Measurements from ENCODE around the gene EVI2A. TPM values are rescaled to one million over a fixed set of nuclear protein-coding genes. Genes with fewer than 3 reads are reported as not detected.

EVI2A gene
- total and polyA plus RNA-seq, 10 of the 15 experiments (the other 5 are each of a cell fraction or from before 2014, with no cell fraction given), result 4.6 to 78.3 (median 25.7) TPM

DNA sequence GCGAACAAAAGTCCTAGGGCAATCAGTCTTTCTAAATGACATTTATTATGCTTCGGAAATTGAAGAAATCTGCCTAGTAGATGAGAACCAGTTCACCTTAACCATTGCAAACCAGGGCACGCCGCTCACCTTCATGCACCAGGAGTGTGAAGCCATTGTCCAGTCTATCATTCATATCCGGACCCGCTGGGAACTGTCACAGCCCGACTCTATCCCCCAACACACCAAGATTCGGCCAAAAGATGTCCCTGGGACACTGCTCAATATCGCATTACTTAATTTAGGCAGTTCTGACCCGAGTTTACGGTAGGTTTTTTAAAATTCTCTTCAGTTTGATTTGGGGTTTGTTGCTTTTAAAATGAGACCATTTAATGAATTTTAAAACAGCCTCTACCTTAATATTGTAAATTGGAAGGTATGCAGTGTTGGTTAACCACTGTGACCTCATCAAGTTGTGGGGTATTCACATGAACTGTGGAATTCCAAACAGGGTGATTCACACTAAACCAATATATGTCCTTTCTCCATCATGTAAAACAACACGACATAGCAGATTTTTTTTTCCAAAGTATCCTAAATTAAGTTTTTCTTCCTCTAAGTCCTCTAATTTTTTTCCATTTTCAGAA lies 6.2 kb upstream of the EVI2A start:
- 0 out of 2 replicates have a peak, but pooled peaks cover 2% of the 10 kb centered on the region for H3K79me2 ChIP-seq (ENCODE audit: control insufficient read depth, insufficient read depth, low read length)
- FAIRE-seq (no peak), DNase-seq (ENCODE audit: low read depth, low spot score) (no peak), ATAC-seq (no peak)
- no peak overlapping the region for H3K4me2 ChIP-seq (ENCODE audit: control insufficient read depth, insufficient read depth)
- SMC1A ChIA-PET (ENCODE audit: uncharacterized antibody, unreplicated experiment), result interaction anchor here (1.2 kb wide), 2 partner anchors 40 to 45 kb away, joined by 4 read pairs; no protein-coding TSS in a partner anchor
- 97% methylated on average over 12 of the region's 12 CpGs for WGBS (ENCODE audit: insufficient coverage, insufficient replicate concordance, low lambda C conversion rate, missing lambda C conversion rate)
- POLR2A ChIA-PET, result no interaction called here
- intact Hi-C loops (cut with micrococcal nuclease; ENCODE audit: unreplicated experiment) (no loop called here), in situ Hi-C loops (cut with MboI) (no loop called here)
- H3K4me1 ChIP-seq (ENCODE audit: control insufficient read depth, insufficient read depth, low read length), result no peaks in the 10 kb centered on the region
- no peak overlapping the region for H3K9ac ChIP-seq (ENCODE audit: control insufficient read depth, insufficient read depth, low read length)
- H2AFZ ChIP-seq (ENCODE audit: control insufficient read depth, low read depth, low read length), result no peak overlapping the region
- no peaks in the 10 kb centered on the region for H3K9me3 ChIP-seq (replicated peaks; ENCODE audit: control insufficient read depth, insufficient read depth, low read length)
- H3K27ac ChIP-seq (ENCODE audit: control insufficient read depth, insufficient read depth), result no peak overlapping the region
- H3K27me3 ChIP-seq (replicated peaks in 1 of 2; ENCODE audit: control insufficient read depth in 2 of 2, insufficient read depth in 2 of 2, low read length in 1 of 2), result no peaks in the 10 kb centered on the region
- H3K36me3 ChIP-seq (ENCODE audit: control insufficient read depth in 2 of 2, insufficient read depth in 2 of 2, low read length in 1 of 2), result peaks cover 2 to 7% of the 10 kb centered on the region in 2 experiments; a peak in 2 of 4 replicates
- H3K4me3 ChIP-seq, result no peak overlapping the region
- CTCF ChIA-PET, result no interaction called here
- no peak for TF ChIP-seq POLR2A (IDR thresholded peaks at IDR 0.05; ENCODE audit: low read depth, low read length)
- no peak for TF ChIP-seq POLR2AphosphoS2 (IDR thresholded peaks at IDR 0.05; ENCODE audit: low read depth, low read length)
- TF ChIP-seq PML (IDR thresholded peaks at IDR 0.05; ENCODE audit: low read length), result no peak
- TF ChIP-seq RAD51 (IDR thresholded peaks at IDR 0.05), result no peak
- no peak for TF ChIP-seq CBFB (IDR thresholded peaks at IDR 0.05; ENCODE audit: low read depth)
- TF ChIP-seq, protein P1, sequence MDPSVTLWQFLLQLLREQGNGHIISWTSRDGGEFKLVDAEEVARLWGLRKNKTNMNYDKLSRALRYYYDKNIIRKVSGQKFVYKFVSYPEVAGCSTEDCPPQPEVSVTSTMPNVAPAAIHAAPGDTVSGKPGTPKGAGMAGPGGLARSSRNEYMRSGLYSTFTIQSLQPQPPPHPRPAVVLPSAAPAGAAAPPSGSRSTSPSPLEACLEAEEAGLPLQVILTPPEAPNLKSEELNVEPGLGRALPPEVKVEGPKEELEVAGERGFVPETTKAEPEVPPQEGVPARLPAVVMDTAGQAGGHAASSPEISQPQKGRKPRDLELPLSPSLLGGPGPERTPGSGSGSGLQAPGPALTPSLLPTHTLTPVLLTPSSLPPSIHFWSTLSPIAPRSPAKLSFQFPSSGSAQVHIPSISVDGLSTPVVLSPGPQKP (IDR thresholded peaks at IDR 0.05; ENCODE audit: low read depth, low read length), result no peak
- TF ChIP-seq SIN3A (IDR thresholded peaks at IDR 0.05; ENCODE audit: low read depth, low read length), result no peak
- TF ChIP-seq ETV6 (conservative IDR thresholded peaks at IDR 0.05 in 1 of 2, IDR thresholded peaks at IDR 0.05 in 1 of 2; ENCODE audit: borderline replicate concordance in 1 of 2, low read depth in 1 of 2), result no peak
- TF ChIP-seq NFYB (IDR thresholded peaks at IDR 0.05; ENCODE audit: insufficient read depth, low read depth, low read length), result no peak
- TF ChIP-seq MYB (IDR thresholded peaks at IDR 0.05; ENCODE audit: borderline replicate concordance, low read depth, low read length), result no peak
- TF ChIP-seq, protein P2, sequence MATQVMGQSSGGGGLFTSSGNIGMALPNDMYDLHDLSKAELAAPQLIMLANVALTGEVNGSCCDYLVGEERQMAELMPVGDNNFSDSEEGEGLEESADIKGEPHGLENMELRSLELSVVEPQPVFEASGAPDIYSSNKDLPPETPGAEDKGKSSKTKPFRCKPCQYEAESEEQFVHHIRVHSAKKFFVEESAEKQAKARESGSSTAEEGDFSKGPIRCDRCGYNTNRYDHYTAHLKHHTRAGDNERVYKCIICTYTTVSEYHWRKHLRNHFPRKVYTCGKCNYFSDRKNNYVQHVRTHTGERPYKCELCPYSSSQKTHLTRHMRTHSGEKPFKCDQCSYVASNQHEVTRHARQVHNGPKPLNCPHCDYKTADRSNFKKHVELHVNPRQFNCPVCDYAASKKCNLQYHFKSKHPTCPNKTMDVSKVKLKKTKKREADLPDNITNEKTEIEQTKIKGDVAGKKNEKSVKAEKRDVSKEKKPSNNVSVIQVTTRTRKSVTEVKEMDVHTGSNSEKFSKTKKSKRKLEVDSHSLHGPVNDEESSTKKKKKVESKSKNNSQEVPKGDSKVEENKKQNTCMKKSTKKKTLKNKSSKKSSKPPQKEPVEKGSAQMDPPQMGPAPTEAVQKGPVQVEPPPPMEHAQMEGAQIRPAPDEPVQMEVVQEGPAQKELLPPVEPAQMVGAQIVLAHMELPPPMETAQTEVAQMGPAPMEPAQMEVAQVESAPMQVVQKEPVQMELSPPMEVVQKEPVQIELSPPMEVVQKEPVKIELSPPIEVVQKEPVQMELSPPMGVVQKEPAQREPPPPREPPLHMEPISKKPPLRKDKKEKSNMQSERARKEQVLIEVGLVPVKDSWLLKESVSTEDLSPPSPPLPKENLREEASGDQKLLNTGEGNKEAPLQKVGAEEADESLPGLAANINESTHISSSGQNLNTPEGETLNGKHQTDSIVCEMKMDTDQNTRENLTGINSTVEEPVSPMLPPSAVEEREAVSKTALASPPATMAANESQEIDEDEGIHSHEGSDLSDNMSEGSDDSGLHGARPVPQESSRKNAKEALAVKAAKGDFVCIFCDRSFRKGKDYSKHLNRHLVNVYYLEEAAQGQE (IDR thresholded peaks at IDR 0.05; ENCODE audit: low read depth, low read length), result no peak
- TF ChIP-seq GABPA (IDR thresholded peaks at IDR 0.05; ENCODE audit: low read depth), result no peak
- H4K20me1 ChIP-seq (ENCODE audit: control insufficient read depth, insufficient read depth), result no peaks in the 10 kb centered on the region
- RAD21 ChIA-PET (ENCODE audit: unreplicated experiment), result no interaction called here
- BruUV-seq (replicated peaks), result no TSS peak

Measured in GM12878 (cell line).